HK-2 (cell line): ENCODE measurements around the gene RRBP1.
A peak's percentile ranks its signal among the peaks of the same experiment; 100 is the strongest.

Experiments
- DNase-seq: peaks from one replicate; pipeline ENCODE4 v3.0.0-alpha.2; 2018; ENCODE audit not compliant: unreplicated experiment

The RRBP1 gene

GRCh38 chr20:17621229-17621968 lies 60.6 kb downstream of the RRBP1 start:
- DNase-seq, result no peak

GRCh38 chr20:17620371-17621228 lies 61.4 kb downstream of the RRBP1 start:
- no peak for DNase-seq

GRCh38 chr20:17619351-17620093 lies 62.5 kb downstream of the RRBP1 start:
- no peak for DNase-seq

- no peak for DNase-seq
Observed at GRCh38 chr20:17618673-17619013, 63.4 kb downstream of the RRBP1 start.

GRCh38 chr20:17617868-17618672 lies 64.0 kb downstream of the RRBP1 start:
- DNase-seq, result no peak

GRCh38 chr20:17617212-17617867 lies 64.7 kb downstream of the RRBP1 start:
- peak; percentile 57 for DNase-seq

- no peak for DNase-seq
Observed at GRCh38 chr20:17616480-17617211, 65.4 kb downstream of the RRBP1 start.

- DNase-seq, result no peak
Observed at GRCh38 chr20:17615645-17616479, 66.2 kb downstream of the RRBP1 start.

- no peak for DNase-seq
Observed at GRCh38 chr20:17614812-17615644, 67.0 kb downstream of the RRBP1 start.

- no peak for DNase-seq
Observed at GRCh38 chr20:17614176-17614811, 67.7 kb downstream of the RRBP1 start.

- no peak for DNase-seq
Observed at GRCh38 chr20:17613328-17614175, 68.5 kb downstream of the RRBP1 start.

GRCh38 chr20:17612992-17613327 lies 69.1 kb downstream of the RRBP1 start:
- no peak for DNase-seq

GRCh38 chr20:17612287-17612991 lies 69.6 kb downstream of the RRBP1 start:
- no peak for DNase-seq

GRCh38 chr20:17611540-17612286 lies 70.3 kb downstream of the RRBP1 start:
- DNase-seq, result peak; percentile 65

GRCh38 chr20:17611290-17611539 lies 70.8 kb downstream of the RRBP1 start:
- DNase-seq, result no peak
